Hair follicle dermal papilla cell (primary cell): ENCODE measurements around the gene CTH. TPM values are rescaled to one million over a fixed set of nuclear protein-coding genes. Genes with fewer than 3 reads are reported as not detected.

Experiments
- small RNA-seq: library from RNA; depleted of rRNA; stranded (forward); fragments of <200 nt; gene quantifications from one replicate; pipeline ENCODE3, GENCODE V24; 2012
- total RNA-seq: library from RNA; depleted of rRNA; stranded (reverse); fragments of >200 nt; gene quantifications from 2 replicates; pipeline ENCODE4 v1.2.3, GENCODE V29; 2012

The CTH gene
- total RNA-seq, result 6.4 and 8.3 TPM in 2 replicates

GRCh38 chr1:70410604-70411359 lies at the start of gene CTH:
Gene CTH (plus strand): TSS chr1:70411268. CDS start chr1:70411416, 148 bp downstream.

Small RNAs within 50 kb of the gene (small RNA-seq; reads per million reads assigned to genes)
- gene RF00017, result not detected

Other genes with a start within 250 kb of the CTH start
- gene LRRC40, start 205.7 kb upstream of the CTH start, total RNA-seq, result 21.3 and 21.4 TPM in 2 replicates
- gene SRSF11, start 189.9 kb upstream of the CTH start, total RNA-seq, result 162 and 215 TPM in 2 replicates
- gene ANKRD13C, start 56.5 kb upstream of the CTH start, total RNA-seq, result 36.8 and 39.4 TPM in 2 replicates